MM.1S (cell line): ENCODE results near the gene CDH12.
"Not testable (repeated sequence)": the region's sequence is repeated elsewhere in the genome, so short reads cannot be mapped to it uniquely, and the experiment has no call there.

Source experiments
- EZH2 ChIP-seq: fragments of 300-600 bp; sonication (generic); optimal IDR thresholded peaks from 2 replicates; pipeline ENCODE3; 2017; ENCODE audit warnings: low read depth, mild to moderate bottlenecking, antibody characterized with exemption, low read length, mixed read lengths
- EZH2phosphoT487 ChIP-seq: fragments of 300-600 bp; sonication (generic); IDR thresholded peaks from 2 replicates; pipeline ENCODE4 v1.6.1; 2018; ENCODE audit warnings: antibody characterized with exemption, low read length
- TF ChIP-seq, protein P1 (sequence below): fragments of 300-600 bp; sonication (generic); IDR thresholded peaks from 2 replicates; pipeline ENCODE4 v1.5.1; 2016; ENCODE audit warnings: antibody characterized with exemption, low read length, mixed read lengths

GRCh38 chr5:22187632-22188228, 665.4 kb downstream of the CDH12 start:
- TF ChIP-seq, protein P1, sequence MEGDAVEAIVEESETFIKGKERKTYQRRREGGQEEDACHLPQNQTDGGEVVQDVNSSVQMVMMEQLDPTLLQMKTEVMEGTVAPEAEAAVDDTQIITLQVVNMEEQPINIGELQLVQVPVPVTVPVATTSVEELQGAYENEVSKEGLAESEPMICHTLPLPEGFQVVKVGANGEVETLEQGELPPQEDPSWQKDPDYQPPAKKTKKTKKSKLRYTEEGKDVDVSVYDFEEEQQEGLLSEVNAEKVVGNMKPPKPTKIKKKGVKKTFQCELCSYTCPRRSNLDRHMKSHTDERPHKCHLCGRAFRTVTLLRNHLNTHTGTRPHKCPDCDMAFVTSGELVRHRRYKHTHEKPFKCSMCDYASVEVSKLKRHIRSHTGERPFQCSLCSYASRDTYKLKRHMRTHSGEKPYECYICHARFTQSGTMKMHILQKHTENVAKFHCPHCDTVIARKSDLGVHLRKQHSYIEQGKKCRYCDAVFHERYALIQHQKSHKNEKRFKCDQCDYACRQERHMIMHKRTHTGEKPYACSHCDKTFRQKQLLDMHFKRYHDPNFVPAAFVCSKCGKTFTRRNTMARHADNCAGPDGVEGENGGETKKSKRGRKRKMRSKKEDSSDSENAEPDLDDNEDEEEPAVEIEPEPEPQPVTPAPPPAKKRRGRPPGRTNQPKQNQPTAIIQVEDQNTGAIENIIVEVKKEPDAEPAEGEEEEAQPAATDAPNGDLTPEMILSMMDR = not testable (repeated sequence)
- not testable (repeated sequence) for TF ChIP-seq EZH2phosphoT487, EZH2
